MCF 10A (cell line): ENCODE data around the gene GATA5. TPM values are rescaled to one million over a fixed set of nuclear protein-coding genes. Genes with fewer than 3 reads are reported as not detected.

Experiments
- BruUV-seq: library from RNA; stranded (reverse); fragments of 400-500 nt; replicated peaks from 2 replicates; lab custom pipeline; 2021; lab: Mats Ljungman, UMichigan
- CTCF ChIA-PET: fragments of 300-600 bp; sonication (Branson Sonifier 250); formaldehyde crosslinking; extraction: SDS; loops from one replicate; lab custom pipeline; 2021; ENCODE audit warnings: antibody characterized with exemption, inconsistent platforms; lab: Yijun Ruan, JAX
- POLR2A ChIA-PET: fragments of 300-600, 350-650 bp; sonication (Branson Sonifier 250); formaldehyde crosslinking; extraction: SDS; loops from one replicate; lab custom pipeline; 2020; ENCODE audit warnings: antibody characterized with exemption, inconsistent platforms; lab: Yijun Ruan, JAX
- DNase-seq: peaks from one replicate; pipeline ENCODE4 v3.0.0-alpha.2; 2018; ENCODE audit not compliant: unreplicated experiment
- H3K27ac Mint-ChIP-seq: one replicate; pipeline ENCODE4 v1.8.0; 2022; ENCODE audit warnings: mild to moderate bottlenecking, low read depth, mixed read lengths; ENCODE audit not compliant: unreplicated experiment
- H3K27me3 Mint-ChIP-seq: one replicate; pipeline ENCODE4 v1.8.0; 2022; ENCODE audit warnings: mixed read lengths; ENCODE audit not compliant: insufficient read depth, unreplicated experiment
- H3K36me3 Mint-ChIP-seq: one replicate; pipeline ENCODE4 v1.8.0; 2022; ENCODE audit warnings: mild to moderate bottlenecking, moderate library complexity, mixed read lengths; ENCODE audit not compliant: insufficient read depth, unreplicated experiment
- H3K4me1 Mint-ChIP-seq: one replicate; pipeline ENCODE4 v1.8.0; 2022; ENCODE audit warnings: mixed read lengths; ENCODE audit not compliant: insufficient read depth, unreplicated experiment
- H3K4me3 Mint-ChIP-seq: one replicate; pipeline ENCODE4 v1.8.0; 2022; ENCODE audit warnings: mild to moderate bottlenecking, moderate library complexity, mixed read lengths; ENCODE audit not compliant: unreplicated experiment
- H3K9me3 Mint-ChIP-seq: one replicate; pipeline ENCODE4 v1.8.0; 2022; ENCODE audit warnings: mixed read lengths; ENCODE audit not compliant: unreplicated experiment
- CTCF ChIP-seq: fragments of 200-600 bp; IDR thresholded peaks from one replicate; pipeline ENCODE4 v1.8.0; 2022; ENCODE audit warnings: antibody characterized with exemption, mild to moderate bottlenecking; ENCODE audit not compliant: unreplicated experiment
- intact Hi-C: fragments of 100-400 bp; cut with micrococcal nuclease; formaldehyde crosslinking; loops from 2 replicates; pipeline ENCODE4 v1.14.1; 2022
- total RNA-seq: library from RNA; stranded (reverse); gene quantifications from 2 replicates; pipeline ENCODE4 v1.2.3, GENCODE V29; 2022

The GATA5 gene
- total RNA-seq, 1 experiment from 2014 or later: not detected

- Mint-ChIP-seq H3K4me3 (no peak overlapping the region), H3K27me3 (peaks cover 15% of the 10 kb centered on the region), H3K4me1 (no peaks in the 10 kb centered on the region), H3K36me3 (no peaks in the 10 kb centered on the region), H3K27ac (no peak overlapping the region), H3K9me3 (no peaks in the 10 kb centered on the region)
- TF ChIP-seq CTCF: no peak
- intact Hi-C loops: no loop called here
- CTCF ChIA-PET: interaction anchor here (0.6 kb wide), 1 partner anchor 541 kb away, joined by 3 read pairs; no protein-coding TSS in a partner anchor
- no peak for DNase-seq
- POLR2A ChIA-PET: interaction anchor here (0.7 kb wide), 1 partner anchor 23 kb away, joined by 3 read pairs; no protein-coding TSS in a partner anchor
- BruUV-seq: no TSS peak
These were observed 46.1 kb downstream of the GATA5 start for GRCh38 chr20:62429455-62430310.

DNA sequence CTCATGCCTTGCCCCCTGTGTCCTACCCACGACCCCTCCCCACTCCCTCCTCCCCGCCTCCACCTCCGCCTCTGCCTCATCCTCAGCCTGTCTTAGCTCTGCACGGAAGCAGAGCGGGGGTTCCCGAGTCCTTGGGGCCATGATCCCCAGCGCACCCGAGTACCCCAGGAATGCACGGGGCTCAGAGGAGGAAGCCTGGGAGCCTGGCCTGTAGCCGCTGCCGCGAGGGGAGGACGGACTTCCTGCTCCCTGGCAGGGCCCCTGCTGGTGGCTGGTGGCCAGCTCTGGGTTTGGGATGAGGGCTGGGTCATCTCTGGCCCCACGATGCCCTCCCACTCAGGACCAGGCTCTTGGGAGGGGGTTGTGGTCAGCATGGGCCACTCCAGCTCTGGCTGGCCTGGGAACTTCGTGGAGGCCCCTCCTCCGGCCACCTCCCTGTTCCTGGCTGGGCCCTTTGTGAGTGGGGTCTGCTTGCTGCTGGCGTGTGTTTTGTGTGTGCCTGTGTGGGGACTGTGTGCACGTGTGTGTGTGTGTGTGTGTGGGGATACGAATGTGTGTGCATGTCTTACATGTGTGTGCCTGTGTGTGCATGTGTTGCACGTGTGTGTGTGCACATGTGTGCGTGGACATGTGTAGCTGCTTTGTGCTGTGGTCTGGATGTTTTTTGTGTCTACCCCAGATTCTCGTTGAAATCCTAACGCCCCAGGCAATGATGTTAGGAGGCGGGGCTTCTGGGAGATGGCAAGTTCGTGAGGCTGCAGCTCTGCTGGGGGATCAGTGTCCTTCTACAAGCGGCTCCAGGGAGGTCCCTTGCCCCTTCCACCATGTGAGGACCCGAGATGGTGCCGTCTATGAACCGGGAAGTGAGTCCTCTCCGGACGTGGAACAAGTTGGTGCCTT lies 47.1 kb downstream of the GATA5 start:
- H3K27ac Mint-ChIP-seq: no peak overlapping the region
- H3K4me1 Mint-ChIP-seq: no peaks in the 10 kb centered on the region

DNA sequence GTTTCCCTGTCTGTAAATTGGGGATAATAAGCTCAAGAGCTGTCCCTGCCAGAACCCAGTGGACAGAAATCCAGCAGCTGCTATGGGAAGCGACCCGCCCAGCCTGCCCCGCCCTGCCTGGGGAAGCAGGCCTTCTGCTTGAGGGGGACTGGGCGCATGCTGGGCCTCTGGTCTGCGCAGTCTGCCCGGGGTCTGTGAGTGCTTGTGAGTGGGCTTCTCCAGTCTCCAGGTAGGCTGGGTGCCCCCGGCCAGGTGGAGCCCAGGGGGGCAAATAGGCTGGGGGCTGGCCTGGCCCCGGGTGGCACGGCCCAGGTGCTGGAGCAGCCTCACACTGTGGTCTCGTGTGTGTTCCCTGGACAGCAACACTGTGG lies 47.8 kb downstream of the GATA5 start:
- no peaks in the 10 kb centered on the region for H3K4me1 Mint-ChIP-seq
- H3K9me3 Mint-ChIP-seq: no peaks in the 10 kb centered on the region
- H3K36me3 Mint-ChIP-seq: no peaks in the 10 kb centered on the region
- H3K27me3 Mint-ChIP-seq: peaks cover 7% of the 10 kb centered on the region
- TF ChIP-seq CTCF: no peak
- CTCF ChIA-PET: no interaction called here
- no peak for DNase-seq
- POLR2A ChIA-PET: no interaction called here
- H3K4me3 Mint-ChIP-seq: no peak overlapping the region
- H3K27ac Mint-ChIP-seq: no peak overlapping the region
- intact Hi-C loops: no loop called here
- BruUV-seq: no TSS peak

More for the DNA sequence above, 47.1 kb downstream of the GATA5 start:
- ChIA-PET POLR2A (no interaction called here), CTCF (interaction anchor here (0.6 kb wide), 1 partner anchor 542 kb away, joined by 3 read pairs; no protein-coding TSS in a partner anchor)
- Mint-ChIP-seq H3K4me3 (no peak overlapping the region), H3K27me3 (peaks cover 7% of the 10 kb centered on the region), H3K9me3 (no peaks in the 10 kb centered on the region), H3K36me3 (no peaks in the 10 kb centered on the region)
- intact Hi-C loops: no loop called here
- DNase-seq: no peak
- no peak for TF ChIP-seq CTCF
- BruUV-seq: no TSS peak
